Activated naive CD4-positive, alpha-beta T cell (primary cell): ENCODE measurements around the gene EFNA5.

Experiments
- DNase-seq, 4 experiments: peaks; one replicate each; lab custom pipeline; 2025; lab: John Stamatoyannopoulos, UW

EFNA5 gene

GRCh38 chr5:107395632-107396350 lies 274.9 kb downstream of the EFNA5 start:
- no peak for DNase-seq

- no peak for DNase-seq
Measured at GRCh38 chr5:107393851-107394250, 276.9 kb downstream of the EFNA5 start.

GRCh38 chr5:107391787-107392186 lies 278.9 kb downstream of the EFNA5 start:
- DNase-seq, result no peak

GRCh38 chr5:107389775-107390148 lies 281.0 kb downstream of the EFNA5 start:
- DNase-seq, result no peak

- no peak for DNase-seq
Measured at GRCh38 chr5:107389130-107389774, 281.5 kb downstream of the EFNA5 start.

- no peak for DNase-seq
Measured at GRCh38 chr5:107388141-107388861, 282.4 kb downstream of the EFNA5 start.

- no peak for DNase-seq
Measured at GRCh38 chr5:107387526-107388140, 283.1 kb downstream of the EFNA5 start.

- no peak for DNase-seq
Measured at GRCh38 chr5:107385708-107386107, 285.0 kb downstream of the EFNA5 start.

GRCh38 chr5:107384256-107384655 lies 286.5 kb downstream of the EFNA5 start:
- no peak for DNase-seq

- no peak for DNase-seq
Measured at GRCh38 chr5:107383414-107383813, 287.3 kb downstream of the EFNA5 start.

- no peak for DNase-seq
Measured at GRCh38 chr5:107381189-107381856, 289.4 kb downstream of the EFNA5 start.

GRCh38 chr5:107380654-107381053 lies 290.1 kb downstream of the EFNA5 start:
- DNase-seq, result no peak

GRCh38 chr5:107378218-107378899 lies 292.4 kb downstream of the EFNA5 start:
- no peak for DNase-seq

GRCh38 chr5:107377277-107377609 lies 293.5 kb downstream of the EFNA5 start:
- DNase-seq, result no peak

- no peak for DNase-seq
Measured at GRCh38 chr5:107376546-107377276, 294.0 kb downstream of the EFNA5 start.

- DNase-seq, result no peak
Measured at GRCh38 chr5:107373549-107374263, 297.0 kb downstream of the EFNA5 start.

GRCh38 chr5:107372723-107373450 lies 297.9 kb downstream of the EFNA5 start:
- no peak for DNase-seq

- no peak for DNase-seq
Measured at GRCh38 chr5:107370396-107370968, 300.3 kb downstream of the EFNA5 start.

GRCh38 chr5:107369622-107370021 lies 301.1 kb downstream of the EFNA5 start:
- DNase-seq, result no peak
